ENCODE measurements around the gene CAMK2B.

GRCh38 chr7:44285561-44285960, 39.8 kb downstream of the CAMK2B start:
- TF ChIP-seq EZH2phosphoT487 (IDR thresholded peaks at IDR 0.05; ENCODE audit: borderline replicate concordance, low read length) (no peak), CTCF (IDR thresholded peaks at IDR 0.05; ENCODE audit: low read depth, low read length, poor library complexity, severe bottlenecking) (no peak)
